Fibroblast of skin of scalp (primary cell): ENCODE data around the gene SLC52A1. TPM values are rescaled to one million over a fixed set of nuclear protein-coding genes. Genes with fewer than 3 reads are reported as not detected.
"Not testable (repeated sequence)": the region's sequence is repeated elsewhere in the genome, so short reads cannot be mapped to it uniquely, and the experiment has no call there.

Experiments used
- DNase-seq: peaks from one replicate; pipeline ENCODE4 v3.0.0-alpha.2; 2013
- polyA plus RNA-seq, 2 experiments: library from polyadenylated mRNA; unstranded; fragments of 120-200 nt; gene quantifications; one replicate each; pipeline ENCODE4 v1.2.1, GENCODE V29; 2013; ENCODE audit not compliant: insufficient read length in 2 of 2

Gene SLC52A1
- not detected for polyA plus RNA-seq (2013, experiment 1 of 2; ENCODE audit: insufficient read length)
- 0.11 TPM for polyA plus RNA-seq (2013, experiment 2 of 2; ENCODE audit: insufficient read length)

- no peak for DNase-seq
Observed at GRCh38 chr17:5035315-5035714, at the start of gene SLC52A1. Gene SLC52A1, minus strand, starts transcription at chr17:5035426. Its CDS starts 820 bp downstream, at chr17:5034606.

GRCh38 chr17:5080591-5080990, 45.4 kb upstream of the SLC52A1 start:
- DNase-seq: no peak

GRCh38 chr17:5078106-5079028, 43.1 kb upstream of the SLC52A1 start, which contains the start of gene ZFP3:
Gene ZFP3, plus strand, starts transcription at chr17:5078467. Its CDS starts 13,038 bp downstream, at chr17:5091505.
- DNase-seq: peak; percentile 78

DNA sequence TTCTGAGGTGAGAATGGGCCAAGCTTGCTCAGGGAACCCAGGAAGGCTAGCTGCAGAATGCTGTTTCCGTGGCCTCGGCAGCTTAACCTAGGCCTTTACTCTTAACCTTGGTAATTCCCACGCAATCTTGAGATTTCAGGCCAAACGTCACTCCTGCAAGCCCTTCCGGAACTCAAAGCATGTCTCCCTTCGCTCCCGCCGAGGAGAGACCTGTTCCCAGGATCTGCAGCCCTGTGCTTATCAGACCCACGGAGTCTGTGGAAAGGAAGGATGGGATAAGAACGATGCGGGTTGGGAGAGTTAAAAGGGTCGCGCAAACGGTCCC, 42.5 kb upstream of the SLC52A1 start:
- no peak for DNase-seq

DNA sequence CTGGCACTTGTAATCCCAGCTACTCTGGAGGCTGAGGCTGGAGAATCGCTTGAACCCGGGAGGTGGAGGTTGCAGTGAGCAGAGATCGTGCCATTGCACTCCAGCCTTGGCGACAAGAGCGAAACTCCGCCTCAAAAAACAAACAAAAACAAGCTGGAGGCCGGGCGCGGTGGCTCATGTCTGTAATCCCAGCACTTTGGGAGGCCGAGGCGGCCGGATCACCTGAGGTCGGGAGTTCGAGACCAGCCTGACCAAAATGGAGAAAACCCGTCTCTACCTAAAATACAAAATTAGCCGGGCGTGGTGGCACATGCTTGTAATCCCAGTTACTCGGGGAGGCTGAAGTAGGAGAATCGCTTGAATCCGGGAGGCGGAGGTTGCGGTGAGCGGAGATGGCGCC, 42.0 kb upstream of the SLC52A1 start:
- not testable (repeated sequence) for DNase-seq

DNA sequence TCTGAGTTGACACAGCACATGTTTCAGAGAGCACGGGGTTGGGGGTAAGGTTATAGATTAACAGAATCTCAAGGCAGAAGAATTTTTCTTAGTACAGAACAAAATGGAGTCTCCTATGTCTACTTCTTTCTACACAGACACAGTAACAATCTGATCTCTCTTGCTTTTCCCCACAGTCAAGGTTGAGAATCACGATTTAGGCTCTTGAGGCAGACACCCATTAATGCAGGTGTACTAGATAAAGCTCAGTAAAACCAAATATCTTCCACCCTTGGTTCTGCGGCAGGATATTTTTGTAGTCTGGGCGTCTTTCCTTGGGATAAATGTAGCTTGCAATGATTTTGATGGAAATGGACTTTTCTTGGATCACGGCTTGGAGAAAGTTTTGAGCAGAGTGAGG, 40.2 kb upstream of the SLC52A1 start:
- not testable (repeated sequence) for DNase-seq

DNA sequence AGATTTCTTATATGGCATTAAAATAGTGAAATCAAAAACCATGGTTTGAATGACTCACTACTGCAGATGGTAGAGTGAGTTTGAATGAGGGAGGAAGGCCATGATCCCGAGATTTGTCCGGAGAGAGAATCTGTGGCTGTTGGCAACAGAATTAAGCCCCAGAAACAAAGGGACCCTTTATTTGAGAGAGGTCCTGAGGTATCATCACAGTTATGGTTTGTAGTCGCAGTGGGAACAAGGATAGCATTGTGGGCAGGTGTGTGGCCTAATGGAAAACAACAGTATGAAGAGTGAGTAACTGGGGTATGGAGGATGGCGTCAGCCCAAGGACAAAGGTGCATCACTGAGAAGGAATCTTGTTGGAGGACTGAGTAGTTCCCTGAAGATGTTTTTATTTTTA, 34.5 kb upstream of the SLC52A1 start:
- DNase-seq: no peak

DNA sequence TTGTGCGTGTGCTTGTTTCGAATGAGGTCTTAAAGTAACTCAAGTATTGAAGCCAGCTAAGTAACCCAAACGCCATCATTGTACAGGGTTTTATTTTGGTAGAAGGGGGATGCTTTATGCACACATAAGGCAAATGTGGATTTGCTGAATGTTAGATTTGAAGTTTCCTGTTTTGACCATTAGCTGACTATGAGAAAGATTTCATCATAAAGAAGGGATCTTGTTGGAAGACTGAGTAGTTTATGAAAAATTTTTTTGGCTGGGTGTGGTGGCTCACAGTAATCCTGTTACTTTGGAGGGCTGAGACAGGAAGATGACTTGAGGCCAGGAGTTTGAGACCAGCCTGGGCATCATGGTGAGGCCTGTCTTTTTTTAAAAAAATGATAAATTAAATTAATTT, 33.0 kb upstream of the SLC52A1 start:
- no peak for DNase-seq

- no peak for DNase-seq
Observed at GRCh38 chr17:5065227-5065744, 30.1 kb upstream of the SLC52A1 start.

DNA sequence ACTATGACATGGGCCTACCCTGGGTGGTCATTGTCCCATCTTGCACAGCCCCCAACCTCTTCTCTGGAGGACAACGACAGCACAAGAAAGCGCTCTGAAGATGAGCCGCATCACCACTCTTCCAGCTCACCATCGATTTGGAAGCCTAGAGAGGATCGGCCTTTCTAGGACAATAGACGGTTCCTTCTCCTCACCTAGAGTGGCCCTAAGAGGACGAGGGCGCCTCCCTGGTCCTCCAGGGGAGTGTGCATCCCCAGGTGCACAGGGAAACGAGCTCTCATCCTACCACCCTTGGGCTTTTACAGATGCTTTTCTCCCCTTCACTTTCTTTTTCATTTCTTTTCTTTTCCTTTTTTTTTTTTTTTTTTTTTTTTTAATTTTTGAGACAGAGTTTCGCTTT, 20.3 kb upstream of the SLC52A1 start:
- DNase-seq: no peak

DNA sequence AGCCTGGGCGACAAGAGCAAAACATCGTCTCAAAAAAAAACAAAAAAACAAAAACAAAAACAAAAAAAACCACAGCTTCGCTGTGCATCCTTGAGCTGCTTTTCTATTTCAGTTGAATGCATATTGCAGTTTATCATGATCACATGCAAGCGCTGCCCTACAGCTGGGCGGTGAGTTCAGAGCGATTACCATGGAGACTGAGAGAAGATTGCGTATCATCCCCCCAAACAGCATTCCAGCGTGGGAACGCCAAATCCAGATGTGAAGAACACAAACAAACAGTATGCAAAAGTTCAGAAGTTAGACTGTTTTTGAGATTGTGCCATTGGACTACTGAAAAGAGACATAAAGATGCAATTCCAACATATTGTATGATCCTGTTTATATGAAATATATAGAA, 15.1 kb upstream of the SLC52A1 start:
- DNase-seq: peak; percentile 15

DNA sequence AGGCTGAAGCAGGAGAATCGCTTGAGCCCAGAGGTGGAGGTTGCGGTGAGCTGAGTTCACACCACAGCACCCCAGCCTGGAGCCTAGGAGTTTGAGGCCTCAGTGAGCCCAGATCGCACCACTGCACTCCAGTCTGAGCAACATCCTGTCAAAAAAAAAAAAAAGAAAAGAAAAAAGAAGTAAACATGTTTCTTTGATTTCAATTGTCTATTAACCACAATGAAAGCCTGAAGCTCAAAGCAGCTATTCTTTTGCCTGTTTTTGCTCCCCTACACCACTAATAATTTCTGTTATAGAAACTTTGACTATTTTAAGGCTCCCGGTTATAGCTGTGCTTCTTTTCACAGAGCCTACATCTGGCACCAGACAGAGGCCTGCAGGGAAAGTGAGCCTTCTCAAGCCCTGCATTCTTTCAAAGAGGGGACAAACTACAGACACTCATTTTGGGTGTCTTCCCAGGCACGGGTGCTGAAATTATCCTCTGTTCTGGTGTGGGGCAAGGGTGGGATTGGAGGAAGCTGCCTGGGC, 14.2 kb upstream of the SLC52A1 start:
- no peak for DNase-seq

DNA sequence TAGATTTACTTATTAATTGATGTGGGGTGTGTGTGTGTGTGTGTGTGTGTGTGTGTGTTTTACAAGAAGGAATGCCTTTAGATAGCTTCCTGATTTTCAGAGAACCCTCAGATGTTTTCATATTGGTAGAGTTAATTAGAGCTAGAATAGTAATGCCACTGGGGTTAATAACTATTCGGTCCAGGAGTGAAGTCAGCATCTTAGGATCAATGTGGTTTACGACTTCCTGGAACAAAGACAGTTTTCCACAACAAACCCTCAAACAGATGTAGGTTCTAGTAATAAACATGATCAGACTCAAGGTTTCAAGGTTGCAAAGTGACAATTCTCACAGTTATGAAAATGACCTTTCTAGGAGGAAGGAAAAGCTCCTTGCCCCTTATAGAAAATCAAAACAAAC, 12.2 kb upstream of the SLC52A1 start:
- no peak for DNase-seq

- no peak for DNase-seq
Observed at GRCh38 chr17:5045496-5045895, 10.3 kb upstream of the SLC52A1 start.

GRCh38 chr17:5044630-5045029, 9.4 kb upstream of the SLC52A1 start:
- DNase-seq: no peak

DNA sequence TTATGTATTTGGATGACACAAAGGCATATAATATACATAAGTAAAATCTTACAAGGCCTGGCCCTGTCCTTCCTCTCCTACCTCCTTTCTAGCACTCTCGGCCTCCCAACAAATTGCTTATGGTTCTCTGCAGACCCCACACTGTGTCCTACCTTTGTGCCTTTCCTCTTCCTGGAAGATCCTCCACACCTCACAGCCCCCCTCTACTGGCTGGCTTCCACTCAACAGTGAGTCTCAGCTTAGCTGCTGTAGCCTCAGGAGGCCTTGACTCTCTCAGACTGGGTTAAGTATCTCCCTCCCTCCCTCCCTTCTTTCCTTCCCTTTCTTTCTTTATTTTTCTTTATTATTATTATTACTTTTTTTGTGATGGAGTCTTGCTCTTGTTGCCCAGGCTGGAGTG, 8.3 kb upstream of the SLC52A1 start:
- DNase-seq: no peak

DNA sequence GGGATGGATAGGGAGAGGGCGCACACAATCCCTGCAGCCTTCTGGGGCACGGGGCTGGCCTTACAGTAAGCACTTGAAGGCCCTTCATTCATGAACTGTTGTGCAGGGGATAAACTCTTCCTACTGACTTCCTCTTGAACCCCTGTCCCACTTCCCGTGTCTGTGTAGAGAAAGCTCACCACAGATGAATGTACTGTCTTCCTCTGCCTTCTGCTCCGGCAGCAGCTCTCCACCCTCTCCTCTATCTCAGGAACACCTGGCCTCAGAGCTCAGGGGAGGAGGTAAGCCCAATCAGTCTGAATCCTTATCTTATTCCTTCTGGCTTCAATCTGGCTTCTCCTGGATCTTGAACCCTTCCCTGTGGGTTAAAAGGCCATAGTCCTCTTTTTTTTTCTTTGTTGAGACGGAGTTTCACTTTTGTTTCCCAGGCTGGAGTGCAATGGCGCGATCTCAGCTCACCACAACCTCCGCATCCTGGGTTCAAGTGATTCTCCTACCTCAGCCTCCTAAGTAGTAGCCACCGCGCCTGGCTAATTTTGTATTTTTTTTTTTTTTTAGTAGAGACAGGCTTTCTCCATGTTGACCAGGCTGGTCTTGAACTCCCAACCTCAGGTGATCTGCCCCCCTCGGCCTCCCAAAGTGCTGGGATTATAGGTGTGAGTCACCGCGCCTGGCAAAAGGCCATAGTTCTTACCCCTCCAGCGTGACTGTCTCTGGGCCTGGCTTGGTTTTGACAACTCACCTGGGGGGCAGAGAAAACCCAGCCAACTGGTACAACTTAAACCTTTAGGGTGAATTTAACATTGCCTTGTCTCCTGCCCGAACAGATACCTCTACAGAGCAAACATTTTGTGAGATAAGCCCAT, 7.2 kb upstream of the SLC52A1 start:
- no peak for DNase-seq

GRCh38 chr17:5034651-5035050, 575 bp downstream of the SLC52A1 start:
- no peak for DNase-seq

- DNase-seq: no peak
Observed at GRCh38 chr17:5034063-5034462, 1.2 kb downstream of the SLC52A1 start.

DNA sequence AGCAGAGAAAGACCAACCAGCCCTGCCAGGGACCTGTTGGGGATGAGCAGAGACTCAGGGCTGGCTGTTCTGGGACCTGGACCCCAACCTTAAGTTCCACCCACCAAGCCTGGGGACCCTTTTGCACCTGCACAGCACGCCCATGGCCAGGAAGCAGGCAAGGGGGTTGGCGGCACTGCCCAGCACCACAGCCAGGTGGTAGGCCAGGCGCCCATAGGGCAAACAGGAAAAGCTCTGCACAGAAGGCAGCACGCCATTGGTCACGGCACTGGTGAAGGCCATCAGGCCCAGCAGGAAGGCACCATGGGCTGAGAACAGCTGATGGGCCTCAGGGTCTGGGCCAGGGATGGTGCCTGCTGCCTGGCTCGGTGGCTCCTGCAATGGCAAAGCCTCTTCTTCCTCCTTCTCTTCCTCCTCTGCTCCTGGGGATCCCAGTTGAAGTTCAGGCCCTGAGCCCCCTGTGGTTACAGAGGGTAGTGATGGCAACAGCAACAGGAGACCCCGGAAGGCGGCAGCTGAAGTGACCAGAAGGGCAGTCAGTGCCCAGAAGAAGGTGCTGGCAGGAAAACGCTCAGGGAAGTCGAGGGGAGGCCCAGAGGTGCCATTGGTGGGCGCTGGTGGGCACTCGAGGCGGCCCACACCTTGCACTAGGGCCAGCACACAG, 1.7 kb downstream of the SLC52A1 start:
- no peak for DNase-seq

DNA sequence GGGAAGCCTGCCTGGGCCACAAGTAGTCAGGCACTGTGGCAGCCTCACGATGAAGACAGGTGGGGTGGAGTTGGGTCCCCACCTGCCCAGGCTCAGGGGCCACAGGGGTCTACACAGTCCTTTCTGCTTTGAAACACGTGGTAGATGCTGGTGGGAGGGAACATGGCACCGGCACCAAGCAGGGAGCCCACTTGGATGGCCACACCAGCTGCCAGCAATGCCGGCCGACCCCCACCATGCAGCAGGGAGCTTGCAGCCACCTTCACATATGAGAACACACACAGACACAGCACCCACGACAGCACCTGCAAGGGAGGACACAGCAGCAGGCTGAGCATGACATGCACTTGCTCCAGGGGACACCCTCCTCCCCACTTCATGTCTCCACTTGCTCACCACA, 2.4 kb downstream of the SLC52A1 start:
- DNase-seq: no peak

GRCh38 chr17:5031365-5032082, 3.7 kb downstream of the SLC52A1 start:
- DNase-seq: peak; percentile 86
